HFFc6 (cell line): Measurements from ENCODE around the gene ZNF813. TPM values are rescaled to one million over a fixed set of nuclear protein-coding genes. Genes with fewer than 3 reads are reported as not detected.

Experiments used
- DNase-seq: peaks from one replicate; pipeline ENCODE4 v3.0.0-alpha.2; 2018
- H3K27ac Mint-ChIP-seq: 2 replicates; pipeline ENCODE4 v1.8.0; 2020; ENCODE audit warnings: mild to moderate bottlenecking, mixed read lengths
- H3K27me3 Mint-ChIP-seq: 2 replicates; pipeline ENCODE4 v1.8.0; 2021; ENCODE audit warnings: mild to moderate bottlenecking, moderate library complexity, mixed read lengths; ENCODE audit not compliant: insufficient read depth
- H3K36me3 Mint-ChIP-seq: 2 replicates; pipeline ENCODE4 v1.8.0; 2021; ENCODE audit warnings: low read depth, mixed read lengths
- H3K4me1 Mint-ChIP-seq: 2 replicates; pipeline ENCODE4 v1.8.0; 2020; ENCODE audit warnings: low read depth, mixed read lengths
- H3K4me3 Mint-ChIP-seq: 2 replicates; pipeline ENCODE4 v1.8.0; 2020; ENCODE audit warnings: mild to moderate bottlenecking, moderate library complexity, mixed read lengths
- H3K9me3 Mint-ChIP-seq: 2 replicates; pipeline ENCODE4 v1.8.0; 2020; ENCODE audit warnings: mild to moderate bottlenecking, mixed read lengths
- total RNA-seq, 6 experiments: library from RNA; stranded (reverse); fragmentation: NEBNext Ultra II Directional; extraction: Animal tissue kit (Norgen Biotek cat#: 25700); gene quantifications; 2 replicates in 1 of 6; 3 replicates in 5 of 6; pipeline ENCODE4 v1.2.3, GENCODE V29; 2021
- TF ChIP-seq, protein P1 (sequence below): fragments of 200-600 bp; sonication (generic); IDR thresholded peaks from 2 replicates; pipeline ENCODE4 v1.5.0; 2021; ENCODE audit warnings: antibody characterized with exemption, mild to moderate bottlenecking

The ZNF813 gene
- total RNA-seq, 6 experiments from 2014 or later, result 2.0 to 6.4 (median 3.4) TPM

DNA sequence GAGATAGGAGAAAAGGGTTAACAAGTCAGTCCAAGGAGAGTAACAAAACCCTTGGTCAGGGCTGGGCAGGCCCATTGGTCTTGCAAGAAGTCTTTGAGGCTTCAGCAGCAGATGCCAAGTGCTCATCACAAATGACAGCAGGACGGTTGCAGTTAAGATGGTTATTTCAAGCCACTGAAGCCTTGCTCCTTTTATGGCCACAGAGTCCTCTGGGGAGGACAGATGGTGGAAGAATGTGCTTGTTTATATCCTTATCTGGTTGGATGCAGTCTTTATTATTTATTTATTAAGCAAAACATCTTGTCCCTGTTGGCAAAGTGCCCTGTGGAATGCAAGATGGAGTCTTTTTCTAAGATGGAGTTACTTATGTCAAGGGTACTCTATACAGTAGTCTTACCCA, 51.2 kb downstream of the ZNF813 start:
- no peak overlapping the region for H3K4me3 Mint-ChIP-seq
- TF ChIP-seq, protein P1, sequence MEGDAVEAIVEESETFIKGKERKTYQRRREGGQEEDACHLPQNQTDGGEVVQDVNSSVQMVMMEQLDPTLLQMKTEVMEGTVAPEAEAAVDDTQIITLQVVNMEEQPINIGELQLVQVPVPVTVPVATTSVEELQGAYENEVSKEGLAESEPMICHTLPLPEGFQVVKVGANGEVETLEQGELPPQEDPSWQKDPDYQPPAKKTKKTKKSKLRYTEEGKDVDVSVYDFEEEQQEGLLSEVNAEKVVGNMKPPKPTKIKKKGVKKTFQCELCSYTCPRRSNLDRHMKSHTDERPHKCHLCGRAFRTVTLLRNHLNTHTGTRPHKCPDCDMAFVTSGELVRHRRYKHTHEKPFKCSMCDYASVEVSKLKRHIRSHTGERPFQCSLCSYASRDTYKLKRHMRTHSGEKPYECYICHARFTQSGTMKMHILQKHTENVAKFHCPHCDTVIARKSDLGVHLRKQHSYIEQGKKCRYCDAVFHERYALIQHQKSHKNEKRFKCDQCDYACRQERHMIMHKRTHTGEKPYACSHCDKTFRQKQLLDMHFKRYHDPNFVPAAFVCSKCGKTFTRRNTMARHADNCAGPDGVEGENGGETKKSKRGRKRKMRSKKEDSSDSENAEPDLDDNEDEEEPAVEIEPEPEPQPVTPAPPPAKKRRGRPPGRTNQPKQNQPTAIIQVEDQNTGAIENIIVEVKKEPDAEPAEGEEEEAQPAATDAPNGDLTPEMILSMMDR, result no peak
- H3K36me3 Mint-ChIP-seq, result peaks cover 19% of the 10 kb centered on the region
- no peaks in the 10 kb centered on the region for H3K9me3 Mint-ChIP-seq
- H3K27ac Mint-ChIP-seq, result no peak overlapping the region
- peaks cover 5% of the 10 kb centered on the region; the same call in 1 of the 2 replicates for H3K27me3 Mint-ChIP-seq
- DNase-seq, result no peak
- H3K4me1 Mint-ChIP-seq, result peaks cover 13% of the 10 kb centered on the region

DNA sequence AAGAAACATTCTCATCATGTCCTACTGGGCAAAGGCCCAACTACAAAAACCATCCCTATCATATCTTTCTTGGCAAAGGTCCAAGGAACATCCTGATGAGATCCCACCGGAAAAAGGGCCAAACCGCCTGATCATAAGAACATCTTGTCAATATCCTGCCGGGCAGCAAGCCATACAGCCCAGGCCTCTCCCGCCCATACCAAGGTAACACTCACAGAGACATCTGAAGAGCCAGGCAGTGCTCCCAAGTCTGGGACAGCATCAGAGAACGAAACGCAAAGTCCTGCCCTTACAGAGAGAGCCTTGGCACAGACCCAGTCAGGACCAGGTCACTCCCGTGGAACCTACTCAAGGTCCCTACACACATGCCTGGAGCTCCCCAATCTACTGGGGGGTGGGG, 51.9 kb downstream of the ZNF813 start:
- H3K27ac Mint-ChIP-seq, result no peak overlapping the region

DNA sequence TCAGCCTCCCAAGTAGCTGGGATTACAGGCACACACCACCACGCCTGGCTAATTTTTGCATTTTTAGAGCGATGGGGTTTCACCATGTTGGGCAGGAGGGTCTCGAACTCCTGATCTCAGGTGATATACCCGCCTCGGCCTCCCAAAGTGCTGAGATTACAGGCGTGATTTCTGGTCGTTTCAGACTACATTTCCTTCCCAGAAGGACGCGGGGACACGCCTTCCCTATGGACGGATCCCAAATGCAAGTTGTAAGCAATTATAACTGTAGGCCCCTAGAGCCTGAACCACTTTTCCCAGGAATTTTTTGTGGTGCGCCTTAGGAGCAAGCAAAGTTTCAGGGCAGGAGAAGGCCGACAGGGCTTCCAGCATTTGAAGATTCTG, 52.6 kb downstream of the ZNF813 start:
- DNase-seq, result no peak
- TF ChIP-seq, protein P1, result no peak
- peaks cover under 1% of the 10 kb centered on the region; the same call in 1 of the 2 replicates for H3K9me3 Mint-ChIP-seq
- peaks cover 5% of the 10 kb centered on the region; the same call in 1 of the 2 replicates for H3K27me3 Mint-ChIP-seq
- H3K4me3 Mint-ChIP-seq, result peak overlapping the region; percentile 100
- H3K36me3 Mint-ChIP-seq, result peaks cover 32% of the 10 kb centered on the region
- peak overlapping the region; percentile 95 for H3K27ac Mint-ChIP-seq
- H3K4me1 Mint-ChIP-seq, result peaks cover 13% of the 10 kb centered on the region

More for the DNA sequence above, 51.9 kb downstream of the ZNF813 start:
- H3K36me3 Mint-ChIP-seq, result peaks cover 26% of the 10 kb centered on the region
- peaks cover 13% of the 10 kb centered on the region for H3K4me1 Mint-ChIP-seq
- H3K27me3 Mint-ChIP-seq, result peaks cover 5% of the 10 kb centered on the region; the same call in 1 of the 2 replicates
- no peaks in the 10 kb centered on the region for H3K9me3 Mint-ChIP-seq
- DNase-seq, result no peak
- H3K4me3 Mint-ChIP-seq, result no peak overlapping the region
- TF ChIP-seq, protein P1, result no peak

DNA sequence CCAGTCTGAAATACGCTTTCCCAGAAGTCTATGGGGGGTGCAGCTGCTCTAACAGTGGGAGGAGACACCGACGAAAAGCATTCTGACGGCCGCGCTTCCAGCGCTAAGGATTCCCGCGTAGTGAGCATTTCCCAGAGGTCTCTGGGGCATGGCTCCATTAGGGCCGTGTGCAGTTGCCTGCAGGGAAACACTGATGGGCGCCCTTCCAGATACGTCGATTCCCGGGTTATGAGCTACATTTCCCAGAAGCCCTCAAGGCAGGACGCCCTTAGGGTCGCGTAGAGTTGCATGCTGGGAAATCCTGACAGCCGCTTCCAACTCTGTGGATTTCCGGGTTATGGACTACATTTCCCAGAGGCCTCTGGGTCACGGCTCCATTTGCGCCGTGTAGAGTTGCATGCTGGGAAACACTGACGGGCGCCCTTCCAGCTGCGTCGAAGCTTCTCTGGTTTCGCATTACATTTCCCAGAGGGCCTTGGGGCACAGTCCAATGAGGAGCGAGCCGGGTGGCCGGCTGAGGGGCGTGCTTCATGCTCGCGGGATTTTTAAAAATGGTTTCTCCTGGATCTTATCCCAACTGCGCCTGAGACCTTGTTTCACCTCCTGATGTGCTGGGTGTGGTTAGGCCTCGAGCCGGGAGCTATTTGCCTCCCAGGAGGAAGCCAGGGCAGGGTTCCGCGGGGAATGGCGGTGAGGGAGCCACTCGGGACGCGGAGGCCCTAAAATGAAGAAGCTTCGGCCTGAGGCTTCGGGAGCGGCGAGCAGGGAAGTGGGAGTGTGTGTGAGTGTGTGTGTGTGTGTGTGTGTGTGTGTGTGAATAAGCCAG, 53.2 kb downstream of the ZNF813 start:
- Mint-ChIP-seq H3K36me3 (peaks cover 38% of the 10 kb centered on the region), H3K9me3 (peaks cover 7% of the 10 kb centered on the region), H3K4me1 (peaks cover 13% of the 10 kb centered on the region), H3K27ac (peak overlapping the region; percentile 95), H3K27me3 (peaks cover 5% of the 10 kb centered on the region; the same call in 1 of the 2 replicates), H3K4me3 (peak overlapping the region; percentile 100)
- DNase-seq, result peak; percentile 98
- TF ChIP-seq, protein P1, result no peak

DNA sequence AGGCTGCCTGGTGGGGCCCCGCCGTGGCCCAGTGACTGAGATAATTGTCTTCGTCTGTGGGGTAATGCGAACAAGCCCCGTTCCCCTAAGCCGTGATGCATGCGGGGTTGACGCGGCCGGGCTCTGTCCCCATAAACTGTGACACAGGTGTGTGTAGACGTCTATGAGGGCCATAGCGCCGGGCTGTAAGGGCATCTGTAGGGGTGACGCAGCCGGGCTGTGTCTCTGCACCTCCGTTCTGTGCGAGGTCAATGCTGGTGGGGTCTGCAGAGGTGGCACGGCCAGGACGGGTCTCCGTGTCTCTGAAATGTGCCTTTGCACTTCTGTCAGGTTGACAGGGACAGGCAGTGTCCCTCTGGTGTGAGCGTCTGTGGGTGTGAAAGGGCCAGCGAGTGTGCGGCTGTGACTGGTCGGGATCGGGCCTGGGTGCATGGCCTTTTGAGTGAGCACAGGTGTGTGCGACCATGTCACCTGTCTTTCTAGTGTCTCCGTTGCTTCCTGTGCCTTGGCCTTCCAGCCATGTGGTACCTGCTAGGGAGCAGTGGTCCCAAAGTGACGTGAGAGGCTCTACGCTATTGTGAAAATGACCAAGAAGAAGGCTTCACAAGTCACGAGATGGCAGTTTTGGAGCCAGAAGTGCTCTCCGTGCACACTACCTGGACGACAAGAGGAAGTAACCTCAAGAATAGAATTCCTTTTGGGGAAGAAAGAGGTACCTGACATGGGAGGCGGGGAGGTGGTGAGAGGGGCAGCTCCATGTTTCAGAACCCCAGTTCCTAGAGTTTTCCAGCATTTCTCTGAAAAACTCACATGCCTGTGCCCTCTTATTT, 54.1 kb downstream of the ZNF813 start:
- peak overlapping the region; percentile 95 for H3K27ac Mint-ChIP-seq
- TF ChIP-seq, protein P1, result no peak

More for the DNA sequence above, 54.1 kb downstream of the ZNF813 start:
- H3K4me3 Mint-ChIP-seq, result peak overlapping the region; percentile 100
- H3K9me3 Mint-ChIP-seq, result peaks cover 13% of the 10 kb centered on the region
- H3K36me3 Mint-ChIP-seq, result peaks cover 44% of the 10 kb centered on the region
- DNase-seq, result no peak
- peaks cover 13% of the 10 kb centered on the region for H3K4me1 Mint-ChIP-seq
- H3K27me3 Mint-ChIP-seq, result peaks cover 5% of the 10 kb centered on the region; the same call in 1 of the 2 replicates
